ENCODE measurements around the gene TMPRSS2.
"Not testable (repeated sequence)": the region's sequence is repeated elsewhere in the genome, so short reads cannot be mapped to it uniquely, and the experiment has no call there.

The TMPRSS2 gene

GRCh38 chr21:41425588-41425953, 82.4 kb downstream of the TMPRSS2 start:
- DNase-seq, result no peak

- not testable (repeated sequence) for DNase-seq
Measured at GRCh38 chr21:41423305-41423636, 84.7 kb downstream of the TMPRSS2 start.

DNA sequence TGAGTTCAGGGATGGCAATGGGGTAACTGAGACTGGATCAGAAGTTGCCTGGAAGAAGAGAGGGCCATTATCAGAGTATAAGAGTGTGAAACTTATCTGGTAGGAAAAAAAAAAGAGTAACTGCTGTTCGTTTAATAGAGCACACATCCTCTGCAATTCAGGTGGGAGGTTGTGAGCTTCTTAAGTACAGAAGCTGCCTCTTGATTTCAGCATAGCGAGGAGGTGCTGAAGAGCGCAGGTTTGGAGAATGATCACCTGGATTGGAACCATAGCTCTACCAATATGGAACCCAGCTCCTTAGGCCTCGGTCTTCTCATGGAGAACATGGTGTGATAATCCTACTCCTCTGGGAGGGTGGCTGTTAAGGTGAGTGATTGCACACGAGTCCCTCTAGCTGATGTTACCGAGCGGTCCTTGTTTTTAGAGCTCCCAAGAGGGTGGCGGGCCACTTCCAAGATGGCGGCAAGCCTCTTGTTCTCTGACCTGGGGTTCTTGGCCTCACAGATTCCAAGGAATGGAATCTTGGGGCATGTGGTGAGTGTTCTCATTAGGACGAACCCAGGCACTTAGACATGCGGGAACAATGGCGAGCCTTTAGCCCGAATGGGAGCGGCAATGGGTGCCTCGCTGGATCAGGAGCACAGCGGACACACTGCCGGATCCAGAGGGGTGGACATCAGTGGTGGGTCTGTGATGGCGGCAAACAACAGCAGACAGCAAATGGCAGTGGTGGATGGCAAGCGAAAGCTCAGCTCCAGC, 85.2 kb downstream of the TMPRSS2 start:
- DNase-seq, result no peak

- not testable (repeated sequence) for DNase-seq
Measured at GRCh38 chr21:41420998-41421397, 87.0 kb downstream of the TMPRSS2 start.

- DNase-seq, result peak; percentile 1
Measured at GRCh38 chr21:41419921-41420862, 87.8 kb downstream of the TMPRSS2 start.

- DNase-seq, result no peak
Measured at GRCh38 chr21:41418956-41419680, 88.8 kb downstream of the TMPRSS2 start.

GRCh38 chr21:41418393-41418792, 89.6 kb downstream of the TMPRSS2 start:
- no peak for DNase-seq

DNA sequence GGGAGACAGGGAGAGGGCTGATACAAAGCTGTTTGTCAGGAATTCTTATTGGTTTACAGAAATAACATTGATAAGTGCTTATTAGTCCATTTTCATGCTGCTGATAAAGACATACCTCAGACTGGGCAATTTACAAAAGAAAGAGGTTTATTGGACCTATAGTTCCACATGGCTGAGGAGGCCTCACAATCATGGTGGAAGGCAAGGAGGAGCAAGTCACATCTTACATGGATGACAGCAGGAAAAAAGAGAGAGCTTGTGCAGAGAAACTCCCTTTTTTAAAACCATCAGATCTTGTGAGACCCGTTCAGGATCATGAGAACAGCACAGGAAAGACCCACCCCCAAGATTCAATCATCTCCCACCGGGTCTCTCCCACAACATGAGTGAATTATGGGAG, 90.5 kb downstream of the TMPRSS2 start:
- not testable (repeated sequence) for DNase-seq
